GM19324 (cell line): ENCODE data around the gene HOXB2.
"Not testable (repeated sequence)": the region's sequence is repeated elsewhere in the genome, so short reads cannot be mapped to it uniquely, and the experiment has no call there.

Experiments
- ATAC-seq: cut with Tn5 transposase; IDR thresholded peaks from one replicate; pipeline ENCODE4 v1.9.1; 2021; ENCODE audit warnings: mild to moderate bottlenecking, moderate library complexity; ENCODE audit not compliant: unreplicated experiment, low FRiP score

The HOXB2 gene

DNA sequence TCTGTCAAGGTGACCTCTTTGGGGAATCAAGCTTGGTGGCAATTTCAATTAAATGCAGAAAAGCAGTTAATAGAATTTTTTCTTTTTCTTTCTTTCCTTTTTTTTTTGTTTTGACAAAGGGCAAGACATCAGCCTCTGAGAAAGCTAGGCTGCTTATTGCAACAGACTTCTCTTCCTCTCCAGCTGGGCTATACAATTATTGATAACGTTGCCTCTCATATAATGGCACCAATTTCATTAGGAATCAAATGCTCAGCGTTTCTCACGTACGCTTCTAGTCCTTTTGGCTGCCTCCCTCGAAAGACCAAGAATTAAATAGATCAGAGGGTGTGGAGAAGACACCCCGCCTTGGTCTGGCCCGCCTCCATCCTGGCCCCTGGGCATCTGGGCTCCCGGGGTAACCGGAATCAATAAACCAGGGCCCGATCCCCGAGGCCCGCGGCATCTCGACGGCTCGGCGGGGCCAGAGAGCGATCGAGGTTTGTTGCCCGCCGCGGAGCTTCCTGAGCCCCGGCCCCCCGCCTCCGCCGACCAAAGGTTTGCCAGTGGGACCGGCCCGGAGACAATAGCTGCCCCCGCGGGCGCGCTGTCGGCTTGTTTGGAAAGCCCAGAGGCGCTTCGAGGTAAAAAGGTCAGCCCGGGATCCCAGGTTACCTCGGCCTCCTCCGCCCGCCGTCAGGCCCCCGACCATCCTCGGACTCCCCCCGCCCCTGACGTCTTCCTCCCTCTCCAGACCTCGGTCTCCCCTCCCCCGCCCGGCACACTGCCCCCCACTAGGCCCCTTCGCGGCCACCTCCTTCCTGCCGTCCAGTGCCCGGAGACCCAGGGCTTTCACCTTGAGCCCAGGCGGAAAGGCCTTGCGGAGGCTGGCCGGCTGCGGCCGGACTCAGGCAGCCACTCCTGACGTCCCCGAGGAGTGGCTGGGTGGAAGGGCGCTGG, 18.0 kb downstream of the HOXB2 start:
- no peak for ATAC-seq

DNA sequence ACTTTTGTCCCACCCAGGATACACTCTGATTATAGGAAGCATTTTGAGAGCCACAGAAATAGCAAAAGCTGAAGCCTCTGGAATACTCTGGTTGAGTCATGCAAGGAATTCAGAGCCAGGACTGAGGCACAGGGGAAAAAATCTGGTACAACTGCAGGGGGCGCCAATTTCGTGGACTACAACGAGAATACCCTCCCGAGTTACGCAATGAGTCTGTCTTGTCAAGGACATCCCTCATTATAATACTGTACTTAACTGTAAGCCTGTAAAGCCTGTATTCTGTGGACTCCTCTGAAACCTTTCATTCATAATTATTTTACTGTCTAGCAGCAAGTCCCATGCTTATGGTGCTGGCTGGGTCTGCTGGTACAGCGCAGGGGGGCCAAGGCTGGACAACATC, 21.9 kb downstream of the HOXB2 start:
- no peak for ATAC-seq

DNA sequence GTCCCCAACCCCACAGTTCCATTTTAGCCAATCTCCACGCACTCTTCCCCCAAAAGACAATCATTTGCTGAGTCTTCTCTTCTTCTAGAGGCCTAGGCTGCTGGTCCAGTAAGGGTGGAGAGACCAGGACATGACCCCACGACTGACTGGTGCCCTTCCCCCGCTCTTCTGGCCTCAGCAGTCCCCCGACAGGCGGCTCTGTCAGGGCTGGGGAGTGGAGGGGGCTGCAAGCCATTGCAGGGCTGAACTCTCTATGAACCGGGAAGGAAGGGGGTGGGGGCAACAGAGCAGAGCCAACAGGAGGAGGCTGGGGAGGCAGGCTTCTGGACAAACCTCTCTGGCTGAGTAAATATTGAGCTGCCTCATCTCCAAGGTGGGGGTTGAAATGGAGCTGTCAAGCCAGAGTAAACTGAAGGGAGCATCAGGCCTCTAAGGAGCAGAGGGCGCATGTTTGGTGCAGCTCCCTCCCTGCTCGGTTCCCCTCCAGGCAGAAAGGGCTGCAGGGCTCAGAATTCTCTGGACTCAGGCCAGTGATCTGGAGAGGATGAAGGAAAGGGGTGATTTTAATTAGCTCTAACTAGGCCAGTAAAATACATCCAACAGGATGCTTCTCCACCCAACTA, 22.8 kb downstream of the HOXB2 start:
- ATAC-seq = no peak

GRCh38 chr17:48520631-48521079, 24.3 kb downstream of the HOXB2 start:
- no peak for ATAC-seq

- ATAC-seq = no peak
These were observed 25.5 kb downstream of the HOXB2 start for GRCh38 chr17:48519427-48519826.

- no peak for ATAC-seq
These were observed 27.4 kb downstream of the HOXB2 start for GRCh38 chr17:48517478-48517877.

DNA sequence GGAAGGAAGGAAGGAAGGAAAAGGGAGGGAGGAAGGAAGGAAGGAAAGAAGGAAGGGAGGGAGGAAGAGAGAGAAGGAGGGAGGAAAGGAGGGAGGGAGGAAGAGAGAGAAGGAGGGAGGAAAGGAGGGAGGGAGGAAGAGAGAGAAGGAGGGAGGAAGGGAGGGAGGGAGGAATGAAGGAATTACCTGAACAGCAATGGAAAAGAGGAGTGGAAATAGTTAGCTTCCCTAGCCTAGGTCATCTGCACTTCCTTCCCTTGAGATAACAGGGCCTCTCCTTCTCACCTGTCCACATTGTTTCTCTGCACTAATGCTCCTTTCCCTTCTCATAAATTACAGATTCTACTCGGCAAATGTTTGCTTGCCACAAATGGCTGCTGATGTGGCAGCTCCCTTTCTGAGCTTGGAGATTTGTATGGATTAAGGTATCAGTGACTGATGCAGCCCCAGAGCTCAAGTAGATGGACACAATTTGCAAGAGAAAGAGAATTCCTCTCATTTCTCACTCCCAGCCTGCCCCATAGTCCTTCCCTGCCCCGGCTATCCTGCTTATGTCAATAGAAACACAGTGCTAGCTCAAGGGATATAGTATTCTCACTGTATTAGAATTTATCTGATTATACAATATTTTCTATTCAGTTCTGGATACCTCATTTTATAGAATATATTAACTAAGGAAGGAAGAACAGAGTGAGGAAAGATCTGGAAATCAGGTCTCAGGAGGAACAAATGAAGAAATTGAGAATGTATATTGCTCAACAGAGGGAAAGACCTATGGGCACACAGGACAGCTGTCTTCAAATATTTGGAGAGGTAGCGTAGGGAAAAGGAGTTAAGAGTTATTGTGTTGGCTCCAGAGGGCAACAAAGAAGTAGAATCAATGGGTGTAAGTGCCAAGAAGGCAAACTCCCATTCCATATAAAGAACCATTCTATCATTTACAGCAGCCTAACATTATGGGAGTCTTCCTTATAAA, 28.7 kb downstream of the HOXB2 start:
- ATAC-seq = no peak

GRCh38 chr17:48514477-48514876, 30.4 kb downstream of the HOXB2 start:
- no peak for ATAC-seq

DNA sequence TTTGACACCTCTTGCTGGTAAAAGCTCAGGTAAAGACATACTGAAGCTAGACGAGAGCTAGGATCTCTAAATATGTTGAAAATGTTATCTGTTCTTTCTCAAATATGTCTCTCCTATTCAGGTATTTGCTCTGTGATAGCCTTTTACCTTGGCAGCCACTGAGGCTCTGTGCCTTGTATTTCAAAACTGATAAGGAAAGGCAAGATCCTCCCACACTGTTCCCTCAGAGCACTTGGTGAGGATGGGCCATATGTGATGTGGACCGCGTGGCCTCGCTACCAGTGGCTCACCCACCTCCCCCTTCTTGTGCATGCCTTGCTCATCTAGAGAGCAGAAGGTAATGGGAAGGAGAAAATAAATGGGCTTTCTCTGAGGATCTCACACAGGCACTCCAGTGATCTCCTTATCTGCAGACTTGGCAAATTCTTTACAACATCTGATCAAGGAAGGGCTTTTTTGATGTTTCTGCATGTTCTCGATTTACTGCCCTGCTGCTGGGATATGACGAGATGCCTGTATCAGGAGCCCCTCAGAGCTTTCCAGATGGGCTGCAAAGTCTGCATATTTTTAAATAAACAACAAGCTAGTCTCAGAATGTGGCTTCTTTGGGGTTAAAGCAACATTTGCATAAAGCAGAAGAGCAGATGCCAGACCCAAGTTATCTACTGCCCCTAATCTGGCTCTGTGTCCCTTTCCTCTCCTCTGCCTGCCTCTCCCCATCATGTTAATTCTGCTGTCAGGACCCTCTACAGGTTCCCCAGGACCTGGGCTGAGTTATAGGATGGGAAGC, 31.0 kb downstream of the HOXB2 start:
- ATAC-seq = no peak

DNA sequence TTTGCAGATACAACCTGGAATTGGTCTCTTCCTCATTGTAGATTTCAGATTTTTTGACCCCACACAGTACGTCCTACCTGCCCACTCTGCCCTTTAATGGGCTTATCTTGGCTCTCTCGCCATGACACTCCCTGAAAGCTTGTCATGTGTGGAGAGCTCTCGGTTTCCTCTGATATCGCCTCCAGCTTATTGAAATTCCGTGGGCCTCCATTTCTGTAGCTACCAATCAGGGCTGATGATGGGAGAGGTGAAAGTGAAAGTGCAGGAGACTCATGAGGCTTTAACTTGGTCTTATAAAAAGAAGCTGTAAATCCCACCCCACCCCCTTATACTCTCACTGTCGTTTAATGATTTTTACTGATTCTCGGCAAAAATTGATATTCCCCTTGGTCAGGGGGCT, 31.8 kb downstream of the HOXB2 start:
- ATAC-seq = no peak

- ATAC-seq = no peak
These were observed 33.9 kb downstream of the HOXB2 start for GRCh38 chr17:48510761-48511604.

GRCh38 chr17:48510381-48510760, 34.5 kb downstream of the HOXB2 start:
- ATAC-seq = no peak

DNA sequence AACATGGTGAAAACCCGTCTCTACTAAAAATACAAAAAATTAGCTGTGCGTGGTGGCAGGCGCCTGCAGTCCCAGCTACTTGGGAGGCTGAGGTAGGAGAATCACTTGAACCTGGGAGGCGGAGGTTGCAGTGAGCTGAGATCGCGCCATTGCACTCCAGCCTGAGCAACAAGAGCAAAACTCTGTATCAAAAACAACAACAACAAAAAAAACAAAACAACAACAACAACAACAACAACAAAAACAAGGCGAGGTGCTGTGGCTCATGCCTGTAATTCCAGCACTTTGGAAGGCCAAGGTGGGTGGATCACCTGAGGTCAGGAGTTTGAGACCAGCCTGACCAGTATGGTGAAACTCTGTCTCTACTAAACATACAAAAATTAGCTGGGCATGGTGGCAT, 35.2 kb downstream of the HOXB2 start:
- ATAC-seq = not testable (repeated sequence)

DNA sequence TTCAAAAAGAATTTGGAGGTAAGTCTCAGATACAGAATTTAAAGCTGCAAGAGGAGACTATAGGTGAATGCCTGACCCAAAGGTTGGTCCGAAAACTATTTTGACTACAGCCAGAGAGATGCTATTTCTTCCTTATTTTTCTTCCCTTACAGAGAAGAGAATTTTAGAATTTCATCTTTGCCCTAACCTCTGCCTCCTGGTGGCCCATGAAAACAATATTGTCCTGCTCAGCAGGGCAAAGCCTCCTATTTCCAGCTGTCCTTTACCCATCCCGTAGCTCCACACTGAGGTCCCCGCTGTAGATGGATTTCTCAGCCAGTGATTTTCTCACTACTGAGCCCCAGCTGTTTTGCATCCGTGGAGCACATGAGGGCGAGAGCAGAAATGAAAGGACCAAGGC, 38.7 kb downstream of the HOXB2 start:
- no peak for ATAC-seq

- ATAC-seq = no peak
These were observed 39.1 kb downstream of the HOXB2 start for GRCh38 chr17:48505788-48506187.

DNA sequence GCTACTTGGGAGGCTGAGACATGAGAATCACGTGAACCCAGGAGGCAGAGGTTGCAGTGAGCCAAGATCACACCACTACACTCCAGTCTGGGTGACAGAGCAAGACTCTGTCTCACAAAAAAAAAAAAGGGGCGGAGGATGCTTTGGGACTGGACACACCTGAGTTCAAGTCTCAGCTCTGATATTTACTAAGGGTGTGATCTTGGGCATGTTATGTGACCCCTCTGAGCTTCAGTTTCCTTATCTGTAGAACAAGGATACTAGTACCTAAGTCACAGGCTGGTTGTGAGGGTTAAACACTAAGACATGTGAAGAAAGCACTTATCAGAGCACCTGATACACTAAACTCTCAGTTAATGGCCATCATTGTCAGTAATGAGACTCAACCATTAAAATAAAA, 40.0 kb downstream of the HOXB2 start:
- no peak for ATAC-seq

GRCh38 chr17:48503747-48504146, 41.2 kb downstream of the HOXB2 start:
- no peak for ATAC-seq

GRCh38 chr17:48502901-48503300, 42.0 kb downstream of the HOXB2 start:
- no peak for ATAC-seq

DNA sequence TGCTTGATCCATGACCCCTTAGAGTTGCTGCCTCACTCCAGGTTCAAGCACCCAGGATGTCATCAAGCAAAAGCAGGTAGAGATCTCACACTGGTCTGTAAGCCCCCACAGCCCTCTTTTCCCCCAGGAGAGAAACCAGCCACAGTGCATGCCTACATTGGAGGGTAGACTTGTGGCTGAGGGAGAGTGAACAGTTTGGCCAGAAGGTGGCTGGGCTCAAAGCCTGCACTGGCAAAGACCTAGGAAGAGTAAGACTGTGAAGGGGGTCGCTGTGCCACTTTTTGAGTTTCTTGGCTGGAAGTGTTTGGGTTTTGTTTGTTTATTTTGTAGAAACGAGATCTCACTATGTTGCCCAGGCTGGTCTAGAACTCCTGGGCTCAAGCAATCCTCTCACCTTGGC, 42.6 kb downstream of the HOXB2 start:
- no peak for ATAC-seq
